GM10248 (cell line): ENCODE data around the gene PMEPA1.

Source experiments
- CTCF ChIA-PET: fragments of 300-600 bp; sonication (Branson Sonifier 250); formaldehyde crosslinking; extraction: SDS; loops from one replicate; lab custom pipeline; 2021; ENCODE audit warnings: antibody characterized with exemption; lab: Yijun Ruan, JAX
- POLR2A ChIA-PET: fragments of 350-650 bp; sonication (Branson Sonifier 250); formaldehyde crosslinking; extraction: SDS; loops from one replicate; lab custom pipeline; 2020; ENCODE audit warnings: antibody characterized with exemption; lab: Yijun Ruan, JAX
- DNase-seq: peaks from one replicate; pipeline ENCODE4 v3.0.0; 2012; ENCODE audit errors: extremely low spot score
- TF ChIP-seq, protein P1 (sequence below): IDR thresholded peaks from 2 replicates; pipeline ENCODE4 v1.5.1; 2012; ENCODE audit warnings: mild to moderate bottlenecking, low read depth; ENCODE audit errors: extremely low read depth, missing control alignments, control extremely low read depth

Gene PMEPA1, protein sequence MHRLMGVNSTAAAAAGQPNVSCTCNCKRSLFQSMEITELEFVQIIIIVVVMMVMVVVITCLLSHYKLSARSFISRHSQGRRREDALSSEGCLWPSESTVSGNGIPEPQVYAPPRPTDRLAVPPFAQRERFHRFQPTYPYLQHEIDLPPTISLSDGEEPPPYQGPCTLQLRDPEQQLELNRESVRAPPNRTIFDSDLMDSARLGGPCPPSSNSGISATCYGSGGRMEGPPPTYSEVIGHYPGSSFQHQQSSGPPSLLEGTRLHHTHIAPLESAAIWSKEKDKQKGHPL

DNA sequence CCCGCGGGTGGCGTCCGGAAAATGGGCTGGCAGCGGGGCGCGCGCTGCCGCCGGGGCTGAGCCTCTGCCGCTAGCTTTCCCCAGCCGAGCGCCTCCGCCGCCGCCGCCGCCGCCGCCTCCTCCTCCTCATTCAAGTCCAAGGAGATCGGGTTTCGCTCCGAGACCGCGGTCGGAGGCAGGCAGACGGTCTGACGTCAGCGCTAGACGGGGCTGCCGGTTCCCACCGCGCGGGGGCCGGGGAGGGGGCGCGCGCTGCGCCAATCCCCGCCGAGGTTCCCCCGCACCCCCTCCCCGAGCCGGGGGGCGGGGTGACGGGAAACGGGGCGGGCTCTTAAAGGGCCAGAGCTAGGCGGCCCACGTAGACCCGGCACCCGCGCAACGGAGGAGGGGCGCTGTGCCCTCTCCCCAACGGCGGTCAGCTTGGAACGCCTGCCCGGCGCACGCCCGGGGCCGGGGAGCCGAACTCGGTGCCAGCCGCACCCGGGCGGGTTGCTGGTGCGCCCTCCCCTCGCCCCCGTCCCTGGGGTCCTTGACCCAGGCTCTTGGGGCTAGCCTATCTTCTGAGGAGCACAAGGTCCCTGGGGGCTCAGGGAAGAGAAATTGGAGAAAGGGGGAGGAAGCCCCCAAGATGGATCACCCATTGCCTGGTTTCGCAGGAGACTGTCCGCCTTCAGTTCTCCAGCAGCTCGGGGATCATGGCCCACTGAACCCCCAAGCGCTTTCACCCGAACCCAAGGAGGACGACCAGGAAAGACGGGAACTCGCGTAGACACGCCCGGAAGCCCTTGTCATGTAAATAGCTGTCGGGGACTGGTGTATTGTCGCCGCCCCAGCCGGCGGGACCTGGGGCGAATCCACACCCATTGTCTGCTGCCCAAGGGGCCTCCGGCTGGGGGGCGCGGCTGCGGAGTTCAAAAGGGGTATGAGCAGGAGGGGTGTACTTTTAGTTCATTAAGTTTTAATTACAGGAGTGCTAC is at the start of gene PMEPA1:
Gene PMEPA1, minus strand, starts transcription at position 193 of the 977 bp plus-strand sequence. CDS start 433 bp downstream, outside the sequence.
- TF ChIP-seq, protein P1, sequence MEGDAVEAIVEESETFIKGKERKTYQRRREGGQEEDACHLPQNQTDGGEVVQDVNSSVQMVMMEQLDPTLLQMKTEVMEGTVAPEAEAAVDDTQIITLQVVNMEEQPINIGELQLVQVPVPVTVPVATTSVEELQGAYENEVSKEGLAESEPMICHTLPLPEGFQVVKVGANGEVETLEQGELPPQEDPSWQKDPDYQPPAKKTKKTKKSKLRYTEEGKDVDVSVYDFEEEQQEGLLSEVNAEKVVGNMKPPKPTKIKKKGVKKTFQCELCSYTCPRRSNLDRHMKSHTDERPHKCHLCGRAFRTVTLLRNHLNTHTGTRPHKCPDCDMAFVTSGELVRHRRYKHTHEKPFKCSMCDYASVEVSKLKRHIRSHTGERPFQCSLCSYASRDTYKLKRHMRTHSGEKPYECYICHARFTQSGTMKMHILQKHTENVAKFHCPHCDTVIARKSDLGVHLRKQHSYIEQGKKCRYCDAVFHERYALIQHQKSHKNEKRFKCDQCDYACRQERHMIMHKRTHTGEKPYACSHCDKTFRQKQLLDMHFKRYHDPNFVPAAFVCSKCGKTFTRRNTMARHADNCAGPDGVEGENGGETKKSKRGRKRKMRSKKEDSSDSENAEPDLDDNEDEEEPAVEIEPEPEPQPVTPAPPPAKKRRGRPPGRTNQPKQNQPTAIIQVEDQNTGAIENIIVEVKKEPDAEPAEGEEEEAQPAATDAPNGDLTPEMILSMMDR: no peak
- POLR2A ChIA-PET: no interaction called here

DNA sequence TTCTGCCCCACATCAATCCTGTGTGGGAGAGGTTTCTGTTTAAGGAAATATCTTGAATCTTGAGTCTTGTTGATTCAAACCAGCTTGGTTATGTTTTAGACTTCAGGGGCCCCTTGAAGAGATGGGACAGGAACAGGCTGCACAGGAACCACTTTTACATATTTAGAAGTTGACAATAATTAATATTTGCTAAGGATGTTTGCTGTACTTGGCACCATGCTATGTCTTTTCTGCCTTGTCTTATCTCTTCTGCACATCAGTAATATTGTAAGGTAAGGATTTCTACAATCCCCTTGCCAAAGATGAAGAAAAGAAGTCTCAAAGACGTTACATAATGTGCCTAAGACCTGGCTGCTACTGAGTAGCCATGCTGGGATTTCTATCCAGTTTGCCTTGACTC is 48.0 kb upstream of the PMEPA1 start:
- TF ChIP-seq, protein P1: no peak
- ChIA-PET POLR2A (no interaction called here), CTCF (interaction anchor here (1.0 kb wide), 1 partner anchor 135 kb away, joined by 3 read pairs; no protein-coding TSS in a partner anchor)
- no peak for DNase-seq

More for the DNA sequence above, at the start of gene PMEPA1:
- DNase-seq: peak; percentile 88
- CTCF ChIA-PET: interaction anchor here (1.1 to 2.2 kb wide), 5 partner anchors 8 to 40 kb away, joined by 3 to 9 read pairs (median 4); no protein-coding TSS in a partner anchor

DNA sequence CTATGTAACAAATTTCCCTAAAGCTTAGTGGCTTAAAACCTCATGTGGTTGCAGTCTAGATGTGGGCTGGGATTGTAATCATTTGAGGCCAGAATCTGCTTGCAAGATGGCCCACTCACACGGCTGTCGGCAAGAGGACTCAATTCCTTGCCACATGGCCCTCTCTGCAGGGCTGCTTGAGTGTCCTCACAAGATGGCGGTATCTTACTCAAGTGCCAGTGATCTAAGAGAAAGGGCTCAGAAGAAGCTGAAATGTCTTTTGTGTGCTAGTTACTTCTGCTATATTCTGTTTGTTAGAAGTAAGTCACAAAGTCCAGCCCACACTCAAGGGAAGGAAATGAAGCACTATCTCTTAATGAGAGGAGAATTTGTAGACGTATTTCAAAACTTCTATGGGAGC is 47.1 kb upstream of the PMEPA1 start:
- TF ChIP-seq, protein P1: no peak
- no peak for DNase-seq
- CTCF ChIA-PET: no interaction called here
- POLR2A ChIA-PET: no interaction called here

DNA sequence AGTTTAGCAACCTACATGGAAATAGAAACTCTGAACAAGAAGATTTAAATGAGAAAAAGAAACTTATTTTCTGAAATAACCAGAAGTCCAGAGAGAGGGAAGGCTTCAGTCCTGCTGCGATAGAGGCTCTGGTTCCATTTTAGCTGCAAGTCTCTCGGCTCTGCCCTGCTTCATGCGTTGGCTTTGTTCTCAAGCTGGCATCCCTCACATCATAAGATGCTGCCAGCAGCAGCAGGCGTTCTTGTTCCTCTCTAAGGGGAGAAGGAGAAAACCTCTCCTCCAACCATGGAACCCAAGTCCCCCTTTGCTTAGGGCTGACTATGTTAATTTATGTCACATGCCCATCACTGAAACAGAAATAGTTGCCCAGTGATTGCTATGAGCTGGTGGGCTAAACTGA is 46.4 kb upstream of the PMEPA1 start:
- TF ChIP-seq, protein P1: no peak
- CTCF ChIA-PET: no interaction called here

DNA sequence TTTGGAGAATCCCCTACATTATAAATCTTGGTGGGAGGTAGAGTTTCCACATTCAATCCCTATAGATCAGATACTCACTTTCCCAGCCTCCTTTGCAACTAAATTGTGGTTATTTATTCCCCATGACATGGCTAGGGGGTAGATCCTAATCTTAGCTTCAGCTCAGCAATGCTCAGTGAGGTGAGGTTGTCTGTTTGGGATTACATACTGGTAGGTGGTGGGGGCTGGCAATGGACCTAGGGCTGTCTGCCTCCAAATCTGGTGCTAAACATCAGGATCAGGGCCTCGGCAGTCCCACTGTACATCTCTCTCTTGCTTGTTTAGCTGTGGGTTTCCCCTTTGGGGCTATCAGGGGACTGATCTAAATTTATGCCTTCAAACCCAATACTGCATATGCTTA is 45.8 kb upstream of the PMEPA1 start:
- TF ChIP-seq, protein P1: no peak
- ChIA-PET POLR2A (no interaction called here), CTCF (no interaction called here)
- DNase-seq: no peak

More for the DNA sequence above, 46.4 kb upstream of the PMEPA1 start:
- no peak for DNase-seq
- POLR2A ChIA-PET: no interaction called here

DNA sequence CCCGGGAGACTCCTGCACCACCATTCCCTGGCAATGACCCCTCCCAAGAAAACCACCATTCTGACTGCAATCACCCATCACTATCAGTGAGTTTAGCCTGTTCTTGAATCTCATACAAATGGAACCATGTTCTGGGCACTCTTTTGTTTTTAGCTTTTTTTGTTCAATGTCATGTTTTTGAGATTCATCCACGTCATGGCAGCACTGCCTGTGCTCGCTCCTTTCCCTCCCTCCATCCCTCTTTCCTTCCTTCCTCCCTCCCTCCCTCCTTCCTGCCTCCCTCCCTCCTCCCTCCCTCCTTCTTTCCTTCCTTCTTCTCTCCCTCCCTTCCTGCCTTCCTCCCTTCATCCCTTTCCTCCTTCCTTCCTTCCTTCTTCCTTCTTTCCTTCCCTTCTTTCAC is 44.4 kb upstream of the PMEPA1 start:
- POLR2A ChIA-PET: no interaction called here
- CTCF ChIA-PET: no interaction called here
- TF ChIP-seq, protein P1: no peak

More for the DNA sequence above, 44.4 kb upstream of the PMEPA1 start:
- DNase-seq: no peak
